Vagina (tissue), 2 donors: ENCODE data around the gene S1PR4. TPM values are rescaled to one million over a fixed set of nuclear protein-coding genes. Genes with fewer than 3 reads are reported as not detected.

ENCODE experiments used
- DNase-seq, 2 donors: peaks; one replicate each; pipeline ENCODE4 v3.0.0-alpha.2; 2017; ENCODE audit errors: extremely low spot score in 2 of 2
- H3K27ac ChIP-seq: fragments of 200-600 bp; sonication (generic); one replicate; pipeline ENCODE4 v1.5.1; 2019
- H3K27me3 ChIP-seq: fragments of 200-600 bp; sonication (generic); one replicate; pipeline ENCODE4 v1.5.1; 2019
- H3K36me3 ChIP-seq, 2 donors: fragments of 200-600 bp; sonication (generic); one replicate each; pipeline ENCODE4 v1.5.1; 2017 to 2019
- H3K4me1 ChIP-seq: fragments of 200-600 bp; sonication (generic); one replicate; pipeline ENCODE4 v1.5.1; 2019
- H3K4me3 ChIP-seq, 2 donors: fragments of 200-600 bp; sonication (generic); 1 replicate in 1 of 2; 2 replicates in 1 of 2; pipeline ENCODE4 v1.5.1; 2016 to 2019
- H3K9me3 ChIP-seq: fragments of 200-600 bp; sonication (generic); one replicate; pipeline ENCODE4 v1.5.1; 2019
- POLR2A ChIP-seq, 2 donors: fragments of 450-650 bp; IDR thresholded peaks; one replicate each; pipeline ENCODE4 v1.6.1; 2017; ENCODE audit warnings: antibody characterized with exemption in 2 of 2, mild to moderate bottlenecking in 2 of 2, moderate library complexity in 2 of 2
- POLR2AphosphoS5 ChIP-seq, 2 donors: sonication (generic); formaldehyde crosslinking; IDR thresholded peaks; one replicate each; pipeline ENCODE4 v1.9.0; 2017; ENCODE audit warnings: antibody characterized with exemption in 2 of 2, mild to moderate bottlenecking in 2 of 2, low read depth in 1 of 2; ENCODE audit not compliant: insufficient read depth in 1 of 2
- intact Hi-C: fragments of 100-400 bp; cut with DNase I; formaldehyde crosslinking; loops from one replicate; pipeline ENCODE4 v1.15.1; 2023
- total RNA-seq: library from RNA; depleted of rRNA; stranded (reverse); fragments of >200 nt; gene quantifications from one replicate; pipeline ENCODE4 v1.2.3, GENCODE V29; 2016
- TF ChIP-seq, protein P1 (sequence below), 3 experiments: fragments of 450-650 bp in 2 of 3; fragments of 200-600 bp in 1 of 3; sonication (generic) in 1 of 3; IDR thresholded peaks; one replicate each; pipeline ENCODE4 v1.5.1; 2017 to 2019; ENCODE audit warnings: antibody characterized with exemption in 3 of 3, mild to moderate bottlenecking in 2 of 3, moderate library complexity in 2 of 3

The S1PR4 gene
- total RNA-seq, 1 donor from 2014 or later, result not detected

DNA sequence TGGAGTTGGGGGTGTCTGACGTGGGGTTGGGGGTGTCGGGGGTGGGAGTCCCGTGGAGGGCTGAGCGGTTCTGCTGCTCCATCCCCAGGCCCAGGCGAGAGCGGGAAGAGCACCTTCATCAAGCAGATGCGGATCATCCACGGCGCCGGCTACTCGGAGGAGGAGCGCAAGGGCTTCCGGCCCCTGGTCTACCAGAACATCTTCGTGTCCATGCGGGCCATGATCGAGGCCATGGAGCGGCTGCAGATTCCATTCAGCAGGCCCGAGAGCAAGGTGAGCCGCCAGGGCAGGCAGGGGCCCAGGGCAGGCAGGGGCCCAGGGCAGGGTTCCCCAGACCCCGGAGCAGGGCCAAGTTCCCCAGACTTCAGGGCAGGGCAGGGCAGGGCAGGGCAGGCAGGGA is 30.1 kb upstream of the S1PR4 start:
- H3K27me3 ChIP-seq, result no peaks in the 10 kb centered on the region
- no peak overlapping the region for H3K27ac ChIP-seq
- no peaks in the 10 kb centered on the region for H3K4me1 ChIP-seq
- intact Hi-C loops, result no loop called here
- no peak overlapping the region for H3K4me3 ChIP-seq
- TF ChIP-seq POLR2A (IDR thresholded peaks at IDR 0.05) (no peak), POLR2AphosphoS5 (IDR thresholded peaks at IDR 0.05; ENCODE audit: insufficient read depth in 1 of 2, low read depth in 1 of 2) (no peak)
- TF ChIP-seq, protein P1, sequence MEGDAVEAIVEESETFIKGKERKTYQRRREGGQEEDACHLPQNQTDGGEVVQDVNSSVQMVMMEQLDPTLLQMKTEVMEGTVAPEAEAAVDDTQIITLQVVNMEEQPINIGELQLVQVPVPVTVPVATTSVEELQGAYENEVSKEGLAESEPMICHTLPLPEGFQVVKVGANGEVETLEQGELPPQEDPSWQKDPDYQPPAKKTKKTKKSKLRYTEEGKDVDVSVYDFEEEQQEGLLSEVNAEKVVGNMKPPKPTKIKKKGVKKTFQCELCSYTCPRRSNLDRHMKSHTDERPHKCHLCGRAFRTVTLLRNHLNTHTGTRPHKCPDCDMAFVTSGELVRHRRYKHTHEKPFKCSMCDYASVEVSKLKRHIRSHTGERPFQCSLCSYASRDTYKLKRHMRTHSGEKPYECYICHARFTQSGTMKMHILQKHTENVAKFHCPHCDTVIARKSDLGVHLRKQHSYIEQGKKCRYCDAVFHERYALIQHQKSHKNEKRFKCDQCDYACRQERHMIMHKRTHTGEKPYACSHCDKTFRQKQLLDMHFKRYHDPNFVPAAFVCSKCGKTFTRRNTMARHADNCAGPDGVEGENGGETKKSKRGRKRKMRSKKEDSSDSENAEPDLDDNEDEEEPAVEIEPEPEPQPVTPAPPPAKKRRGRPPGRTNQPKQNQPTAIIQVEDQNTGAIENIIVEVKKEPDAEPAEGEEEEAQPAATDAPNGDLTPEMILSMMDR (IDR thresholded peaks at IDR 0.05), result no peak
- H3K9me3 ChIP-seq, result no peaks in the 10 kb centered on the region
- DNase-seq, result no peak
- no peaks in the 10 kb centered on the region for H3K36me3 ChIP-seq

DNA sequence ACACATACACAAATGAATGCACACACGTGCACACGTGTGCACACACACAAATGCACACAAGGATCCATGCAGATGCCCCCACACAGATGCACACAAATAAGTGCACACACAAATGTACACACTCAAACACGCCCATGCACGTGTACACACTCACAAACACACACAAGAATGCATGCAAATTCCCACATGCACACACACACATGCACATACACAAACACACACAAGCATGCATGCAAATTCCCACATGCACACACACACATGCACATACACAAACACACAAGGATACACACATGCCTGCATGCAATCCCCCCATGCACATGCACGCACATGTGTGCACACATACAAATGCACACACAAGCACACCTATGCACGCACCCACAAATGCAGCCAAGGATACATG is 29.5 kb upstream of the S1PR4 start:
- DNase-seq, result no peak
- no peak for TF ChIP-seq POLR2A (IDR thresholded peaks at IDR 0.05)
- no peak for TF ChIP-seq POLR2AphosphoS5 (IDR thresholded peaks at IDR 0.05; ENCODE audit: insufficient read depth in 1 of 2, low read depth in 1 of 2)
- TF ChIP-seq, protein P1 (IDR thresholded peaks at IDR 0.05), result no peak
- H3K36me3 ChIP-seq, result no peaks in the 10 kb centered on the region
- no peaks in the 10 kb centered on the region for H3K27me3 ChIP-seq
- H3K9me3 ChIP-seq, result no peaks in the 10 kb centered on the region
- intact Hi-C loops, result no loop called here
- H3K4me3 ChIP-seq, result no peak overlapping the region
- H3K27ac ChIP-seq, result no peak overlapping the region
- H3K4me1 ChIP-seq, result no peaks in the 10 kb centered on the region

DNA sequence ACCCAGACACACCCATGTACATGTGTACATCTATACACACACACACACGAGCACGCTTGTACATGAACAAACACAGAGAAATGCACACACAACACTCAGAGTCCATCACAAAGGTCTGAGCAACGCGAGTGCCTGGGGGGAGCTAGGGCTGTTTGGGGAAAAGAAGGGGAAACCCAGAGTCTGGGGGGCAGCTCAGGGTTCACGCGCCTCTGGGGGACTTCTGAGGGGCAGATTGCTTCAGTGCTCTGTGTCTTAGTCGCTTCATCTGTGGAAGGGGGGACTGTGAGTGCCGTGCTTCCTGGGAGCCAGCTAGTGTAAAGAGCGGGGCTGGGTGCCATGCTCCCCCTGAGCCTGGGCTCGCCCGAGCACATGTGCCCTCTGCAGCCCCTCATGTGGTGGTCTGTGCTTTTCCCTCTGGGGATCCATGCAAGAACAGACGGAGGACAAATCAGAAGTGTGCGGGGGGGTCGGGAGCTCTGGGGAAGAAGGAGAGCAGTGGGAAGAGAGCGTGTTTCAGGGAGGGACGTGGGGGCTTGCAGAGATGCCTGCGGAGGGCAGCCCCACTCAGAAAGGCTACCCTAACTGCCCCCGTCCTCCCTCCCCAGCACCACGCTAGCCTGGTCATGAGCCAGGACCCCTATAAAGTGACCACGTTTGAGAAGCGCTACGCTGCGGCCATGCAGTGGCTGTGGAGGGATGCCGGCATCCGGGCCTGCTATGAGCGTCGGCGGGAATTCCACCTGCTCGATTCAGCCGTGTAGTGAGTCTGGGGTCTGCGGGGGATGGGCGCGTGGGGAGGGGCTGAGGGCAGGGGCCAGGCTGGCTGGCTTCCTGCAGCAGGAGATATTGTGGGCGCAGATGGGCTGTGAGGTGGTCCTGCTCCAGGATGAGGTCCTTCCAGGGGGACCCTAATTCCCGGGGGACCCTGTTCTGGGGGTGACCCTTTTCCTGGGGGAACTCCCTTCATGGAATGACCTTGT is 28.8 kb upstream of the S1PR4 start:
- DNase-seq, result no peak
- TF ChIP-seq POLR2A (IDR thresholded peaks at IDR 0.05) (no peak), POLR2AphosphoS5 (IDR thresholded peaks at IDR 0.05; ENCODE audit: insufficient read depth in 1 of 2, low read depth in 1 of 2) (no peak)
- TF ChIP-seq, protein P1 (IDR thresholded peaks at IDR 0.05), result no peak
- Histone ChIP-seq H3K4me1 (peaks cover 3% of the 10 kb centered on the region), H3K4me3 (no peak overlapping the region), H3K27ac (no peak overlapping the region), H3K36me3 (no peaks in the 10 kb centered on the region), H3K9me3 (no peaks in the 10 kb centered on the region), H3K27me3 (no peaks in the 10 kb centered on the region)
- intact Hi-C loops, result no loop called here

DNA sequence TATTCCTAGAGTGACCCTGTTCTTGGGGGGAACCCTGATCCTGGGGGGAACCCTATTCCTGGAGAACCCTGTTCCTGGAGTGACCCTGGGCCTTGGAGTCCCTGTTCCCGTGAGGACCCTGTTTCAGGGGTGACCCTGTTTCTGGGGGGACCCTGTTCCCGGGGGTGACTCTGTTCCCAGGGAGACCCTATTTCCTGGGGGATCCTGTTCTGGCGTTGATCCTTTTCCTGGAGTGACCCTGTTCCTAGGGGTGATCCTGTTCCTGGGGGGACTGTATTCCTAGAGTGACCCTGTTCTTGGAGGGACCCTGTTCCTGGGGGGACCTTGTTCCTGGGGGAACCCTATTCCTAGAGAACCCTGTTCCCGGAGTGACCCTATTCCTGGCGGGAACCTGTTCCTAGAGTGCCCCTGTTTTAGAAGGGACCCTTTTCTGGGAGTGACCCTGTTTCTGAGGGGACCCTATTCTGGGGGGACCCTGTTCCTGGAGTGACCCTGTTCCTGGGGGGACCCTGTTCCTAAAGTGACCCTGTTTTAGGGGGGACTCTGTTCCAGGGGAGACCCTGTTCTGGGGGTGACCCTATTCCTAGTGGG is 27.7 kb upstream of the S1PR4 start:
- DNase-seq, result no peak
- Histone ChIP-seq H3K4me1 (peaks cover 11% of the 10 kb centered on the region), H3K27me3 (no peaks in the 10 kb centered on the region), H3K36me3 (no peaks in the 10 kb centered on the region), H3K4me3 (no peak overlapping the region), H3K27ac (no peak overlapping the region), H3K9me3 (no peaks in the 10 kb centered on the region)
- TF ChIP-seq POLR2A (IDR thresholded peaks at IDR 0.05), result no peak
- no peak for TF ChIP-seq POLR2AphosphoS5 (IDR thresholded peaks at IDR 0.05; ENCODE audit: insufficient read depth in 1 of 2, low read depth in 1 of 2)
- TF ChIP-seq, protein P1 (IDR thresholded peaks at IDR 0.05), result no peak
- intact Hi-C loops, result no loop called here
